K562 (cell line): ENCODE measurements around the gene CFAP54. TPM values are rescaled to one million over a fixed set of nuclear protein-coding genes. Genes with fewer than 3 reads are reported as not detected.

ENCODE experiments used
- ATAC-seq: fragments of 200-7000 bp; cut with Tn5 transposase; 3 replicates; pipeline ENCODE4 v1.9.1; 2020; ENCODE audit warnings: moderate library complexity
- BruUV-seq: library from RNA; stranded (reverse); fragments of 400-500 nt; replicated peaks from 2 replicates; lab custom pipeline; 2021; lab: Mats Ljungman, UMichigan
- CTCF ChIA-PET: fragments of 300-600 bp; formaldehyde crosslinking; extraction: SDS; loops from one replicate; lab custom pipeline; 2021; ENCODE audit warnings: low intra/inter-chr PET ratio; lab: Yijun Ruan, JAX
- POLR2A ChIA-PET: fragments of 300-600, 350-650 bp; sonication (Branson Sonifier 250); formaldehyde crosslinking; extraction: SDS; loops from one replicate; lab custom pipeline; 2021; ENCODE audit warnings: antibody characterized with exemption, inconsistent platforms; lab: Yijun Ruan, JAX
- DNase-seq, 4 experiments: peaks; one replicate each; pipeline versions ENCODE4 v3.0.0 to v3.0.0-alpha.2; 2011 to 2018; ENCODE audit warnings: low spot score in 3 of 4, mixed read lengths in 3 of 4; ENCODE audit errors: extremely low read depth in 1 of 4
- FAIRE-seq: peaks from 2 replicates; lab custom pipeline; 2011; peaks lifted over from hg19 to GRCh38; lab: Jason Lieb, UNC
- H2AFZ ChIP-seq: 2 replicates; pipeline ENCODE4 v1.6.0; 2011; ENCODE audit warnings: low read depth, low read length, control low read depth, inconsistent platforms
- H3K27ac ChIP-seq: fragments of 200-600 bp; 3 replicates; pipeline ENCODE4 v1.8.0; 2011; ENCODE audit warnings: low read depth, mild to moderate bottlenecking, control low read depth, inconsistent platforms, low read length, moderate library complexity, mixed read lengths; ENCODE audit errors: extremely low read depth
- H3K27me3 ChIP-seq, 2 experiments: fragments of 300-600 bp in 1 of 2; 2 replicates in 1 of 2; 3 replicates in 1 of 2; pipeline versions ENCODE4 v1.6.0 to v1.8.0; 2011; ENCODE audit warnings: inconsistent platforms in 2 of 2, low read length in 2 of 2, mild to moderate bottlenecking in 1 of 2, mixed read lengths in 1 of 2, moderate library complexity in 1 of 2; ENCODE audit not compliant: control insufficient read depth in 2 of 2, insufficient read depth in 2 of 2
- H3K36me3 ChIP-seq: fragments of 300-600 bp; 3 replicates; pipeline ENCODE4 v1.8.0; 2011; ENCODE audit warnings: mild to moderate bottlenecking, low read length, inconsistent platforms; ENCODE audit not compliant: control insufficient read depth, insufficient read depth
- H3K4me1 ChIP-seq, 2 experiments: fragments of 200-600 bp in 1 of 2; replicated peaks in 1 of 2; 2 replicates in 1 of 2; 3 replicates in 1 of 2; pipeline versions ENCODE4 v1.5.1 to v1.8.0; 2011; ENCODE audit warnings: inconsistent platforms in 2 of 2, low read length in 2 of 2, mild to moderate bottlenecking in 1 of 2, mixed read lengths in 1 of 2, moderate library complexity in 1 of 2; ENCODE audit not compliant: control insufficient read depth in 2 of 2, insufficient read depth in 2 of 2
- H3K4me2 ChIP-seq: 2 replicates; pipeline ENCODE4 v1.6.1; 2011; ENCODE audit warnings: low read length, control low read depth, inconsistent platforms, mixed read lengths; ENCODE audit not compliant: insufficient read depth
- H3K4me3 ChIP-seq: fragments of 200-600 bp; sonication (generic), shearing (Covaris generic); 2 replicates; pipeline ENCODE4 v1.5.1; 2016; ENCODE audit warnings: control low read depth, inconsistent platforms
- H3K79me2 ChIP-seq: fragments of 200-600 bp; 3 replicates; pipeline ENCODE4 v1.8.0; 2011; ENCODE audit warnings: low read length, inconsistent platforms; ENCODE audit not compliant: control insufficient read depth, insufficient read depth
- H3K9ac ChIP-seq, 2 experiments: 2 replicates each; pipeline versions ENCODE4 v1.6.0 to v1.6.1; 2011; ENCODE audit warnings: low read depth in 2 of 2, low read length in 2 of 2, control low read depth in 1 of 2, inconsistent platforms in 1 of 2, mild to moderate bottlenecking in 1 of 2, mixed read lengths in 1 of 2; ENCODE audit not compliant: insufficient read depth in 1 of 2
- H3K9me1 ChIP-seq: one replicate; pipeline ENCODE4 v1.6.0; 2011; ENCODE audit warnings: inconsistent platforms, mild to moderate bottlenecking, low read length, moderate library complexity; ENCODE audit not compliant: control insufficient read depth, insufficient read depth
- H3K9me3 ChIP-seq: replicated peaks from 2 replicates; pipeline ENCODE4 v1.5.1; 2011; ENCODE audit warnings: low read depth, low read length, inconsistent platforms; ENCODE audit not compliant: control insufficient read depth, insufficient read depth
- H4K20me1 ChIP-seq: replicated peaks from 2 replicates; pipeline ENCODE4 v1.6.1; 2011; ENCODE audit warnings: low read length, inconsistent platforms, mixed read lengths; ENCODE audit not compliant: control insufficient read depth, insufficient read depth
- CREB1 ChIP-seq, 2 experiments: sonication (generic) in 1 of 2; formaldehyde crosslinking in 1 of 2; IDR thresholded peaks; 2 replicates each; pipeline versions ENCODE4 v1.6.1 to v1.8.0; 2012 to 2022; ENCODE audit warnings: inconsistent platforms in 1 of 2, mild to moderate bottlenecking in 1 of 2, missing genetic modification reagents in 1 of 2, moderate library complexity in 1 of 2
- HES1 ChIP-seq: fragments of 450-650 bp; IDR thresholded peaks from 2 replicates; pipeline ENCODE4 v1.6.1; 2016; ENCODE audit warnings: low read depth, mild to moderate bottlenecking, moderate library complexity
- MECOM ChIP-seq: fragments of 250-450 bp; sonication (Bioruptor Pico); IDR thresholded peaks from 2 replicates; pipeline ENCODE4 v1.8.0; 2022; ENCODE audit warnings: inconsistent platforms
- NEUROD1 ChIP-seq: fragments of 150-350 bp; IDR thresholded peaks from 2 replicates; pipeline ENCODE4 v1.6.1; 2014; ENCODE audit warnings: borderline replicate concordance, low read length, low read depth; ENCODE audit not compliant: partially characterized antibody
- NR0B1 ChIP-seq: fragments of 450-650 bp; IDR thresholded peaks from one replicate; pipeline ENCODE4 v1.6.1; 2018; ENCODE audit warnings: mild to moderate bottlenecking, moderate library complexity; ENCODE audit not compliant: partially characterized antibody
- NR2C1 ChIP-seq, 2 experiments: fragments of 450-650 bp; IDR thresholded peaks; 2 replicates each; pipeline ENCODE4 v1.6.1; 2017; ENCODE audit warnings: mild to moderate bottlenecking in 2 of 2, antibody characterized with exemption in 1 of 2, inconsistent platforms in 1 of 2, missing compliant biosample characterization in 1 of 2, missing genetic modification characterization in 1 of 2
- TEAD2 ChIP-seq: fragments of 450-650 bp; IDR thresholded peaks from 2 replicates; pipeline ENCODE4 v1.6.1; 2016; ENCODE audit warnings: missing genetic modification characterization, control low read depth, missing compliant biosample characterization
- TSC22D4 ChIP-seq: fragments of 450-650 bp; IDR thresholded peaks from 2 replicates; pipeline ENCODE4 v1.6.1; 2016; ENCODE audit warnings: missing genetic modification characterization, missing biosample characterization, control low read depth
- ZBTB7A ChIP-seq: IDR thresholded peaks from 2 replicates; pipeline ENCODE4 v1.6.1; 2011; ENCODE audit warnings: low read depth, mild to moderate bottlenecking, low read length, moderate library complexity, borderline replicate concordance; ENCODE audit not compliant: control insufficient read depth
- ZEB2 ChIP-seq: fragments of 450-650 bp; IDR thresholded peaks from 2 replicates; pipeline ENCODE4 v1.6.1; 2016
- ZNF740 ChIP-seq, 3 experiments: fragments of 200-800 bp in 1 of 3; sonication (Bioruptor generic) in 1 of 3; sonication (generic) in 1 of 3; formaldehyde crosslinking in 1 of 3; IDR thresholded peaks; 2 replicates each; pipeline versions ENCODE4 v1.6.1 to v1.8.0; 2016 to 2022; ENCODE audit warnings: mild to moderate bottlenecking in 2 of 3, missing compliant biosample characterization in 2 of 3, missing genetic modification characterization in 2 of 3, missing genetic modification reagents in 1 of 3
- WGBS: fragments of 100-300 bp; shearing (Covaris generic); methylation state at CpG from one replicate; pipeline ENCODE4 v1.1.6; 2016; ENCODE audit warnings: low coverage, mixed read lengths; ENCODE audit not compliant: insufficient coverage; ENCODE audit errors: missing lambda C conversion rate; 5-methylcytosine and 5-hydroxymethylcytosine counted together
- in situ Hi-C: fragments of 300-500 bp; cut with MboI; formaldehyde crosslinking; loops from 4 replicates; pipeline ENCODE4 v1.15.0; 2018; ENCODE audit warnings: inconsistent platforms, mixed read lengths
- intact Hi-C: fragments of 100-400 bp; cut with micrococcal nuclease; formaldehyde crosslinking; loops from 2 replicates; pipeline ENCODE4 v1.14.2; 2022
- polyA plus RNA-seq, 8 experiments: library from polyadenylated mRNA; depleted of rRNA in 4 of 8; stranded (reverse) in 5 of 8; unstranded in 3 of 8; fragments of >200 nt; fragmentation: Nextera tagmentation in 2 of 8; fragmentation: Illumina TruSeq in 1 of 8; extraction: Ambion mirVana in 2 of 8; extraction: Trizol in 1 of 8; gene quantifications; 2 replicates each; pipeline versions ENCODE4 v1.2.1 to v1.2.3, GENCODE V29; 2011 to 2014; ENCODE audit warnings: inconsistent platforms in 1 of 8, missing spikeins in 1 of 8
- total RNA-seq, 7 experiments: library from RNA; depleted of rRNA in 6 of 7; stranded (reverse); fragments of >200 nt in 6 of 7; fragmentation: Illumina TruSeq in 2 of 7; extraction: Trizol in 2 of 7; gene quantifications; 2 replicates each; pipeline versions ENCODE4 v1.2.1 to v1.2.3, GENCODE V29; 2011 to 2021; ENCODE audit warnings: low replicate concordance in 1 of 7

The CFAP54 gene
- total and polyA plus RNA-seq, 9 of the 15 experiments (the other 6 are each of a cell fraction or from before 2014, with no cell fraction given): 0.03 to 0.23 (median 0.10) TPM; not detected in 3

GRCh38 chr12:96770219-96771102 is 281.1 kb downstream of the CFAP54 start (continued):
- TF ChIP-seq TSC22D4 (tag) (no peak), NR0B1 (no peak), NR2C1 (IDR thresholded peaks at IDR 0.05) (no peak), NR2C1 (tag; IDR thresholded peaks at IDR 0.05) (no peak), MECOM (CRISPR knock-in tag) (no peak), ZEB2 (no peak)
- TF ChIP-seq, all 486 proteins: peak for 0

GRCh38 chr12:96773031-96773430 is 283.7 kb downstream of the CFAP54 start:
- Histone ChIP-seq H3K27ac (no peak overlapping the region), H4K20me1 (no peaks in the 10 kb centered on the region), H3K9me1 (no peaks in the 10 kb centered on the region), H2AFZ (no peak overlapping the region), H3K79me2 (no peaks in the 10 kb centered on the region), H3K36me3 (no peaks in the 10 kb centered on the region), H3K9ac (no peak overlapping the region), H3K27me3 (no peaks in the 10 kb centered on the region), H3K4me1 (no peaks in the 10 kb centered on the region), H3K4me3 (no peak overlapping the region), H3K4me2 (no peak overlapping the region), H3K9me3 (no peaks in the 10 kb centered on the region)
- DNase-seq (no peak), ATAC-seq (no peak), FAIRE-seq (no peak)
- WGBS: 25% methylated on average over 2 of the region's 2 CpGs
- in situ Hi-C loops (no loop called here), intact Hi-C loops (no loop called here)
- ChIA-PET CTCF (no interaction called here), POLR2A (no interaction called here)
- BruUV-seq: no TSS peak
- no peak for TF ChIP-seq HES1
- no peak for TF ChIP-seq ZNF740 (CRISPR knock-in tag; IDR thresholded peaks at IDR 0.05)
- no peak for TF ChIP-seq ZNF740 (tag; IDR thresholded peaks at IDR 0.05)
- no peak for TF ChIP-seq TEAD2 (tag)
- TF ChIP-seq NEUROD1: no peak
- TF ChIP-seq ZBTB7A: no peak
- TF ChIP-seq CREB1 (IDR thresholded peaks at IDR 0.05): no peak
- no peak for TF ChIP-seq CREB1 (CRISPR knock-in tag; IDR thresholded peaks at IDR 0.05)
